Thoracic aorta (tissue), 2 donors: ENCODE measurements around the gene LRMDA. TPM values are rescaled to one million over a fixed set of nuclear protein-coding genes. Genes with fewer than 3 reads are reported as not detected.
"Not testable (repeated sequence)": the region's sequence is repeated elsewhere in the genome, so short reads cannot be mapped to it uniquely, and the experiment has no call there.

Experiments used
- ATAC-seq: fragments of 150-250 bp; one replicate; pipeline ENCODE4 v1.8.0; 2017; ENCODE audit warnings: low read depth; ENCODE audit not compliant: insufficient number of reproducible peaks, low FRiP score
- DNase-seq: peaks from one replicate; pipeline ENCODE4 v3.0.0-alpha.2; 2020; ENCODE audit warnings: low spot score
- H3K27ac ChIP-seq, 2 donors: fragments of 200-600 bp; sonication (generic); 1 replicate in 1 of 2; 2 replicates in 1 of 2; pipeline ENCODE4 v1.5.1; 2016; ENCODE audit warnings: mild to moderate bottlenecking in 2 of 2, moderate library complexity in 2 of 2
- H3K27me3 ChIP-seq: fragments of 200-600 bp; sonication (generic); replicated peaks from 2 replicates; pipeline ENCODE4 v1.6.0; 2016; ENCODE audit warnings: mild to moderate bottlenecking; ENCODE audit not compliant: insufficient read depth
- H3K36me3 ChIP-seq: fragments of 200-600 bp; sonication (generic); one replicate; pipeline ENCODE4 v1.5.1; 2016
- H3K4me1 ChIP-seq, 2 donors: fragments of 200-600 bp; sonication (generic); 1 replicate in 1 of 2; 2 replicates in 1 of 2; pipeline versions ENCODE4 v1.5.1 to v1.6.0; 2016; ENCODE audit warnings: low read depth in 2 of 2, mild to moderate bottlenecking in 1 of 2; ENCODE audit not compliant: control insufficient read depth in 1 of 2
- H3K4me3 ChIP-seq: fragments of 200-600 bp; sonication (generic); 2 replicates; pipeline ENCODE4 v1.5.1; 2016; ENCODE audit warnings: mild to moderate bottlenecking
- H3K9me3 ChIP-seq: fragments of 200-600 bp; sonication (generic); 2 replicates; pipeline ENCODE4 v1.5.1; 2016
- CTCF ChIP-seq: fragments of 200-600 bp; sonication (generic); IDR thresholded peaks from one replicate; pipeline ENCODE4 v1.5.1; 2019; ENCODE audit warnings: antibody characterized with exemption
- total RNA-seq, 2 donors: library from RNA; depleted of rRNA; stranded (reverse); fragments of >200 nt; gene quantifications; one replicate each; pipeline versions ENCODE4 v1.1.0 to v1.2.3, GENCODE V29; 2016

LRMDA gene
- total RNA-seq, 2 donors from 2014 or later: 8.3 to 36.6 TPM

- no peak for TF ChIP-seq CTCF
- no peak for ATAC-seq
These were observed 167.6 kb downstream of the LRMDA start for GRCh38 chr10:75598998-75599397.

GRCh38 chr10:75599875-75600648 lies 168.6 kb downstream of the LRMDA start:
- ATAC-seq: no peak
- Histone ChIP-seq H3K9me3 (no peaks in the 10 kb centered on the region), H3K4me3 (no peak overlapping the region), H3K36me3 (no peaks in the 10 kb centered on the region), H3K27ac (no peak overlapping the region), H3K27me3 (no peaks in the 10 kb centered on the region), H3K4me1 (peaks cover 0 to 12% of the 10 kb centered on the region in 2 donors)
- no peak for TF ChIP-seq CTCF
- no peak for DNase-seq

More at GRCh38 chr10:75598998-75599397, 167.6 kb downstream of the LRMDA start:
- Histone ChIP-seq H3K9me3 (no peaks in the 10 kb centered on the region), H3K4me1 (peaks cover 0 to 12% of the 10 kb centered on the region in 2 donors), H3K27me3 (no peaks in the 10 kb centered on the region), H3K36me3 (no peaks in the 10 kb centered on the region), H3K4me3 (no peak overlapping the region), H3K27ac (no peak overlapping the region)
- no peak for DNase-seq

GRCh38 chr10:75600833-75601232 lies 169.4 kb downstream of the LRMDA start:
- Histone ChIP-seq H3K4me1 (peaks cover 0 to 12% of the 10 kb centered on the region in 2 donors), H3K4me3 (no peak overlapping the region), H3K36me3 (no peaks in the 10 kb centered on the region), H3K27ac (no peak overlapping the region), H3K9me3 (no peaks in the 10 kb centered on the region), H3K27me3 (no peaks in the 10 kb centered on the region)
- TF ChIP-seq CTCF: no peak
- ATAC-seq (no peak), DNase-seq (no peak)

GRCh38 chr10:75602341-75602740 lies 170.9 kb downstream of the LRMDA start:
- H3K36me3 ChIP-seq: no peaks in the 10 kb centered on the region
- H3K27ac ChIP-seq: no peak overlapping the region
- no peaks in the 10 kb centered on the region for H3K9me3 ChIP-seq
- DNase-seq (no peak), ATAC-seq (no peak)
- H3K4me1 ChIP-seq: peaks cover 7 to 28% of the 10 kb centered on the region in 2 donors
- no peak overlapping the region for H3K4me3 ChIP-seq
- no peak for TF ChIP-seq CTCF
- H3K27me3 ChIP-seq: no peaks in the 10 kb centered on the region

GRCh38 chr10:75605096-75605495 lies 173.7 kb downstream of the LRMDA start:
- DNase-seq: no peak
- H3K36me3 ChIP-seq: no peaks in the 10 kb centered on the region
- H3K27me3 ChIP-seq: no peaks in the 10 kb centered on the region
- peaks cover 11 to 35% of the 10 kb centered on the region in 2 donors for H3K4me1 ChIP-seq
- no peak overlapping the region for H3K4me3 ChIP-seq
- H3K27ac ChIP-seq: no peak overlapping the region
- ATAC-seq: no peak
- H3K9me3 ChIP-seq: no peaks in the 10 kb centered on the region
- TF ChIP-seq CTCF: no peak

GRCh38 chr10:75605795-75606194 lies 174.4 kb downstream of the LRMDA start:
- H3K27me3 ChIP-seq, ATAC-seq, H3K27ac ChIP-seq, H3K36me3 ChIP-seq, H3K9me3 ChIP-seq, H3K4me3 ChIP-seq, DNase-seq: not testable (repeated sequence)
- peaks cover 11 to 28% of the 10 kb centered on the region in 2 donors for H3K4me1 ChIP-seq
